Vagina (tissue), 2 donors: ENCODE data around the gene CNIH2.

Experiments
- POLR2A ChIP-seq, 2 donors: fragments of 450-650 bp; IDR thresholded peaks; one replicate each; pipeline ENCODE4 v1.6.1; 2017; ENCODE audit warnings: antibody characterized with exemption in 2 of 2, mild to moderate bottlenecking in 2 of 2, moderate library complexity in 2 of 2
- POLR2AphosphoS5 ChIP-seq, 2 donors: sonication (generic); formaldehyde crosslinking; IDR thresholded peaks; one replicate each; pipeline ENCODE4 v1.9.0; 2017; ENCODE audit warnings: antibody characterized with exemption in 2 of 2, mild to moderate bottlenecking in 2 of 2, low read depth in 1 of 2; ENCODE audit not compliant: insufficient read depth in 1 of 2

DNA sequence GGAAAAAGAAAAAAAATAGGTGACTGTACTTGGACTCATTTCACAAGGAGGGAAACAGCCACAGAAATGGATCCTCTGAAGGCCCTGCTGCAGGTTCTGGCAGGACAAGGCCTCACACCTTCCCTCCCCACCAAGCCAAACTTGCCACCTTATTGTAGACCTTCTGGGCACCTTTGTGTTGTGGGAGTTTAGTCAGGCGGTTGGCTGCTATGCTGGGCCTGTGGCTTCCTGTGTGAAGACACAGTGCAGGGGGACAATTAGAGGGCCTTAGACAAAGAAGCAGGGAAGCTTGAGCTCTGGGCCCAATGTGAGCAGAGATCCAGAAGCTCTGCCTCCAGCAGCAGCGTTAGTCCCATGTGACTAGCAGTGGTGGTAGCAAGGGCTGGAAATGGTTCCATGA, 5.4 kb upstream of the CNIH2 start:
- TF ChIP-seq POLR2A (IDR thresholded peaks at IDR 0.05): no peak
- no peak for TF ChIP-seq POLR2AphosphoS5 (IDR thresholded peaks at IDR 0.05; ENCODE audit: insufficient read depth in 1 of 2, low read depth in 1 of 2)
